ENCODE data around the gene ACAP1.
A peak's percentile ranks its signal among the peaks of the same experiment; 100 is the strongest.
"Not testable (repeated sequence)": the region's sequence is repeated elsewhere in the genome, so short reads cannot be mapped to it uniquely, and the experiment has no call there.

ACAP1 gene

GRCh38 chr17:7329374-7329996 is 6.8 kb upstream of the ACAP1 start:
- DNase-seq, result peak; percentile 99

- DNase-seq, result peak; percentile 80
Measured at GRCh38 chr17:7329997-7330637, 6.2 kb upstream of the ACAP1 start.

- DNase-seq, result no peak
Measured at GRCh38 chr17:7330638-7331015, 5.7 kb upstream of the ACAP1 start.

- DNase-seq, result no peak
Measured at GRCh38 chr17:7332111-7332510, 4.2 kb upstream of the ACAP1 start.

- DNase-seq, result not testable (repeated sequence)
Measured at GRCh38 chr17:7332600-7333069, 3.7 kb upstream of the ACAP1 start.

GRCh38 chr17:7334938-7335538 is 1.3 kb upstream of the ACAP1 start:
- no peak for DNase-seq

GRCh38 chr17:7335765-7336164 is 564 bp upstream of the ACAP1 start:
- DNase-seq, result not testable (repeated sequence)

GRCh38 chr17:7337600-7337999 is 1.3 kb downstream of the ACAP1 start:
- DNase-seq, result not testable (repeated sequence)

- no peak for DNase-seq
Measured at GRCh38 chr17:7340179-7340578, 3.9 kb downstream of the ACAP1 start.

- DNase-seq, result no peak
Measured at GRCh38 chr17:7341842-7342241, 5.5 kb downstream of the ACAP1 start.

- no peak for DNase-seq
Measured at GRCh38 chr17:7343250-7343649, 6.9 kb downstream of the ACAP1 start.

- no peak for DNase-seq
Measured at GRCh38 chr17:7346761-7347614, 10.7 kb downstream of the ACAP1 start.

- no peak for DNase-seq
Measured at GRCh38 chr17:7347630-7348477, 11.5 kb downstream of the ACAP1 start.

GRCh38 chr17:7348478-7349242 is 12.3 kb downstream of the ACAP1 start:
- peak; percentile 61 for DNase-seq

- peak; percentile 95 for DNase-seq
Measured at GRCh38 chr17:7351665-7352502, 15.6 kb downstream of the ACAP1 start, which contains the start of gene KCTD11. Gene KCTD11, plus strand, starts transcription at chr17:7352162.

- no peak for DNase-seq
Measured at GRCh38 chr17:7352503-7352889, 16.2 kb downstream of the ACAP1 start.

- DNase-seq, result no peak
Measured at GRCh38 chr17:7352910-7353635, 16.7 kb downstream of the ACAP1 start.

GRCh38 chr17:7354262-7354843 is 18.0 kb downstream of the ACAP1 start:
- peak; percentile 58 for DNase-seq

GRCh38 chr17:7355053-7355452 is 18.7 kb downstream of the ACAP1 start, which contains the start of gene TMEM95:
Gene TMEM95, plus strand, starts transcription at chr17:7355156. Its CDS starts 49 bp downstream, at chr17:7355205.
- DNase-seq, result peak; percentile 29

Data from fibroblast of skin of abdomen (primary cell).